Right lobe of liver (tissue), 6 donors: ENCODE results near the gene UBE2E2. TPM values are rescaled to one million over a fixed set of nuclear protein-coding genes. Genes with fewer than 3 reads are reported as not detected.

ENCODE experiments used
- ATAC-seq, 4 donors: fragments of 200-7000 bp; cut with Tn5 transposase; one replicate each; pipeline ENCODE4 v1.9.1; 2020; ENCODE audit warnings: mild to moderate bottlenecking in 4 of 4, moderate library complexity in 4 of 4
- DNase-seq, 3 donors: peaks; one replicate each; pipeline ENCODE4 v3.0.0-alpha.2; 2020
- H3K27ac ChIP-seq, 3 donors: fragments of 200-600 bp; one replicate each; pipeline ENCODE4 v1.8.0; 2022
- H3K27me3 ChIP-seq, 2 donors: fragments of 200-600 bp; one replicate each; pipeline ENCODE4 v1.8.0; 2022
- H3K36me3 ChIP-seq, 4 donors: fragments of 200-600 bp; sonication (generic) in 1 of 4; one replicate each; pipeline versions ENCODE4 v1.5.1 to v1.8.0; 2017 to 2022; ENCODE audit warnings: control low read depth in 1 of 4
- H3K4me1 ChIP-seq, 4 donors: fragments of 200-600 bp; sonication (generic) in 1 of 4; one replicate each; pipeline versions ENCODE4 v1.5.1 to v1.8.0; 2017 to 2022; ENCODE audit warnings: control low read depth in 1 of 4
- H3K4me3 ChIP-seq, 3 donors: fragments of 200-600 bp; one replicate each; pipeline ENCODE4 v1.8.0; 2022
- H3K9me3 ChIP-seq, 4 donors: fragments of 200-600 bp; sonication (generic) in 1 of 4; one replicate each; pipeline versions ENCODE4 v1.5.1 to v1.8.0; 2017 to 2022; ENCODE audit warnings: control low read depth in 1 of 4
- CTCF ChIP-seq, 4 donors: fragments of 200-600 bp in 3 of 4; fragments of 450-650 bp in 1 of 4; IDR thresholded peaks; one replicate each; pipeline versions ENCODE4 v1.5.1 to v1.8.0; 2016 to 2022; ENCODE audit warnings: antibody characterized with exemption in 4 of 4, mild to moderate bottlenecking in 2 of 4
- POLR2A ChIP-seq: fragments of 450-650 bp; IDR thresholded peaks from one replicate; pipeline ENCODE4 v1.6.1; 2017; ENCODE audit warnings: antibody characterized with exemption, mild to moderate bottlenecking
- WGBS: methylation state at CpG from one replicate; pipeline ENCODE4 v1.1.6; 2018; ENCODE audit warnings: low coverage, low lambda C conversion rate; ENCODE audit not compliant: insufficient coverage; ENCODE audit errors: missing lambda C conversion rate; 5-methylcytosine and 5-hydroxymethylcytosine counted together
- intact Hi-C, 2 donors: fragments of 100-400 bp; cut with DNase I; formaldehyde crosslinking; loops; one replicate each; pipeline versions ENCODE4 v1.11.2 to v1.14.1; 2022
- total RNA-seq, 6 experiments: library from RNA; depleted of rRNA in 2 of 6; stranded (reverse); fragments of >200 nt in 2 of 6; fragmentation: NEBNext Ultra II Directional in 3 of 6; extraction: Animal tissue kit (Norgen Biotek cat#: 25700) in 3 of 6; gene quantifications; one replicate each; pipeline versions ENCODE4 v1.1.0 to v1.2.4, GENCODE V29; 2016 to 2023
- donor health status: DM: no; HTN: yes; CAD: no.
- donor health status: DM: no; HTN: no; CAD: no.
- donor health status: DM: no; HTN: no; CAD: no.
- donor health status: DM: no; HTN: yes; CAD: no.
- donor health status: DM: no; HTN: yes; CAD: no.

The UBE2E2 gene
- total RNA-seq, 6 experiments from 2014 or later, result 17.2 to 29.1 (median 18.1) TPM

GRCh38 chr3:23576379-23576959 is 373.3 kb downstream of the UBE2E2 start:
- H3K9me3 ChIP-seq, result no peaks in the 10 kb centered on the region
- no peak overlapping the region for H3K4me3 ChIP-seq
- intact Hi-C loops, result no loop called here
- H3K36me3 ChIP-seq, result no peaks in the 10 kb centered on the region
- 21% methylated on average over 2 of the region's 2 CpGs for WGBS
- peaks cover 0 to 11% (median 0%) of the 10 kb centered on the region in 4 donors for H3K4me1 ChIP-seq
- TF ChIP-seq CTCF (IDR thresholded peaks at IDR 0.05) (no peak), POLR2A (no peak)
- peak; percentile 88 to 96 (median 94) for ATAC-seq
- no peaks in the 10 kb centered on the region for H3K27me3 ChIP-seq
- no peak for DNase-seq
- H3K27ac ChIP-seq, result no peak overlapping the region

GRCh38 chr3:23580096-23580713 is 377.1 kb downstream of the UBE2E2 start:
- TF ChIP-seq CTCF (IDR thresholded peaks at IDR 0.05) (no peak), POLR2A (no peak)
- no peak for ATAC-seq
- DNase-seq, result no peak
- Histone ChIP-seq H3K4me3 (no peak overlapping the region), H3K27me3 (no peaks in the 10 kb centered on the region), H3K4me1 (peaks cover 0 to 11% (median 0%) of the 10 kb centered on the region in 4 donors), H3K36me3 (no peaks in the 10 kb centered on the region), H3K9me3 (no peaks in the 10 kb centered on the region), H3K27ac (no peak overlapping the region)
- WGBS, result 92% methylated on average over 8 of the region's 8 CpGs
- intact Hi-C loops, result no loop called here

- Histone ChIP-seq H3K27me3 (no peaks in the 10 kb centered on the region), H3K4me3 (no peak overlapping the region), H3K36me3 (no peaks in the 10 kb centered on the region), H3K9me3 (no peaks in the 10 kb centered on the region), H3K4me1 (no peaks in the 10 kb centered on the region), H3K27ac (no peak overlapping the region)
- intact Hi-C loops, result no loop called here
- ATAC-seq, result no peak
- no peak for TF ChIP-seq CTCF (IDR thresholded peaks at IDR 0.05)
- no peak for TF ChIP-seq POLR2A
- WGBS, result 79% methylated on average over 10 of the region's 10 CpGs
- DNase-seq, result no peak
Observed at GRCh38 chr3:23583980-23584740, 381.0 kb downstream of the UBE2E2 start.

GRCh38 chr3:23587513-23587912 is 384.4 kb downstream of the UBE2E2 start:
- no peak overlapping the region for H3K27ac ChIP-seq
- ATAC-seq (no peak), DNase-seq (no peak)
- WGBS, result 81% methylated on average over 3 of the region's 3 CpGs
- H3K27me3 ChIP-seq, result no peaks in the 10 kb centered on the region
- H3K4me3 ChIP-seq, result no peak overlapping the region
- intact Hi-C loops, result no loop called here
- no peaks in the 10 kb centered on the region for H3K36me3 ChIP-seq
- no peaks in the 10 kb centered on the region for H3K9me3 ChIP-seq
- no peaks in the 10 kb centered on the region for H3K4me1 ChIP-seq
- no peak for TF ChIP-seq CTCF (IDR thresholded peaks at IDR 0.05)
- no peak for TF ChIP-seq POLR2A
